GM12878 (cell line): Measurements from ENCODE around the gene MAP2K1. TPM values are rescaled to one million over a fixed set of nuclear protein-coding genes. Genes with fewer than 3 reads are reported as not detected.

Experiments
- BHLHE40 ChIP-seq, 2 experiments: fragments of 450-650 bp in 1 of 2; IDR thresholded peaks; 2 replicates each; pipeline ENCODE4 v1.6.1; 2011 to 2017; ENCODE audit warnings: low read depth in 2 of 2, borderline replicate concordance in 1 of 2, improper control_type of control experiment in 1 of 2, low read length in 1 of 2, mild to moderate bottlenecking in 1 of 2
- CBFB ChIP-seq: IDR thresholded peaks from 2 replicates; pipeline ENCODE4 v1.6.1; 2016; ENCODE audit warnings: antibody characterized with exemption, low read depth
- CEBPB ChIP-seq, 2 experiments: fragments of 150-350 bp in 1 of 2; IDR thresholded peaks; 2 replicates each; pipeline ENCODE4 v1.6.1; 2012 to 2014; ENCODE audit warnings: low read depth in 2 of 2, low read length in 2 of 2, borderline replicate concordance in 1 of 2, inconsistent platforms in 1 of 2
- CHD1 ChIP-seq: IDR thresholded peaks from 2 replicates; pipeline ENCODE4 v1.6.1; 2012; ENCODE audit warnings: low read depth, low read length, improper control_type of control experiment
- CHD4 ChIP-seq: fragments of 200-600 bp; sonication (generic); IDR thresholded peaks from 2 replicates; pipeline ENCODE4 v1.6.1; 2016; ENCODE audit warnings: mild to moderate bottlenecking
- FOXK2 ChIP-seq: fragments of 450-650 bp; IDR thresholded peaks from 2 replicates; pipeline ENCODE4 v1.6.1; 2017; ENCODE audit warnings: mild to moderate bottlenecking, moderate library complexity
- GATAD2B ChIP-seq: fragments of 450-650 bp; conservative IDR thresholded peaks from 2 replicates; pipeline ENCODE4 v1.6.1; 2017; ENCODE audit warnings: low read depth, mild to moderate bottlenecking, moderate library complexity
- HDAC2 ChIP-seq: fragments of 200-600 bp; sonication (generic); IDR thresholded peaks from 2 replicates; pipeline ENCODE4 v1.6.1; 2017
- IRF3 ChIP-seq: fragments of 450-650 bp; IDR thresholded peaks from 2 replicates; pipeline ENCODE4 v1.6.1; 2014; ENCODE audit warnings: mild to moderate bottlenecking
- IRF4 ChIP-seq: IDR thresholded peaks from 2 replicates; pipeline ENCODE4 v1.6.1; 2011; ENCODE audit warnings: low read depth, low read length
- KDM1A ChIP-seq: fragments of 200-600 bp; sonication (generic); IDR thresholded peaks from 2 replicates; pipeline ENCODE4 v1.6.1; 2016; ENCODE audit warnings: borderline replicate concordance
- LARP7 ChIP-seq: fragments of 450-650 bp; IDR thresholded peaks from 2 replicates; pipeline ENCODE4 v1.6.1; 2017; ENCODE audit warnings: mild to moderate bottlenecking
- MEF2B ChIP-seq: fragments of 450-650 bp; IDR thresholded peaks from 2 replicates; pipeline ENCODE4 v1.6.1; 2018; ENCODE audit warnings: mild to moderate bottlenecking, moderate library complexity; ENCODE audit not compliant: partially characterized antibody, poor library complexity, severe bottlenecking
- MYB ChIP-seq: fragments of 150-350 bp; IDR thresholded peaks from 2 replicates; pipeline ENCODE4 v1.6.1; 2014; ENCODE audit warnings: mild to moderate bottlenecking, low read depth, low read length, borderline replicate concordance
- MYC ChIP-seq: IDR thresholded peaks from 2 replicates; pipeline ENCODE4 v1.6.1; 2011; ENCODE audit warnings: mild to moderate bottlenecking, low read length, moderate library complexity, inconsistent platforms; ENCODE audit not compliant: insufficient read depth, insufficient replicate concordance, insufficient read length, severe bottlenecking
- NFIC ChIP-seq: IDR thresholded peaks from 2 replicates; pipeline ENCODE4 v1.6.1; 2012; ENCODE audit warnings: low read depth, mild to moderate bottlenecking, inconsistent platforms, low read length, moderate library complexity
- NFYA ChIP-seq: IDR thresholded peaks from 2 replicates; pipeline ENCODE4 v1.6.1; 2011; ENCODE audit warnings: low read depth, mild to moderate bottlenecking, low read length, improper control_type of control experiment, borderline replicate concordance
- PAX8 ChIP-seq: fragments of 450-650 bp; IDR thresholded peaks from 2 replicates; pipeline ENCODE4 v1.6.1; 2017; ENCODE audit warnings: mild to moderate bottlenecking, moderate library complexity
- POLR2A ChIP-seq: IDR thresholded peaks from 2 replicates; pipeline ENCODE4 v1.6.1; 2011; ENCODE audit warnings: low read depth, mild to moderate bottlenecking, low read length
- SREBF2 ChIP-seq: IDR thresholded peaks from 2 replicates; pipeline ENCODE4 v1.6.1; 2012; ENCODE audit warnings: mild to moderate bottlenecking, low read length
- STAT3 ChIP-seq: IDR thresholded peaks from 2 replicates; pipeline ENCODE4 v1.6.1; 2011; ENCODE audit warnings: low read depth, low read length, improper control_type of control experiment
- SUPT20H ChIP-seq: IDR thresholded peaks from 2 replicates; pipeline ENCODE4 v1.6.1; 2011; ENCODE audit warnings: low read depth, mild to moderate bottlenecking, low read length, moderate library complexity, borderline replicate concordance; ENCODE audit not compliant: control insufficient read depth
- YBX1 ChIP-seq: fragments of 450-650 bp; IDR thresholded peaks from 2 replicates; pipeline ENCODE4 v1.6.1; 2016; ENCODE audit warnings: antibody characterized with exemption
- ZNF24 ChIP-seq: fragments of 450-650 bp; IDR thresholded peaks from 2 replicates; pipeline ENCODE4 v1.6.1; 2017; ENCODE audit warnings: antibody characterized with exemption, mild to moderate bottlenecking
- polyA plus RNA-seq, 11 experiments: library from polyadenylated mRNA; depleted of rRNA in 4 of 11; unstranded in 6 of 11; stranded (reverse) in 5 of 11; fragments of >200 nt; fragmentation: Nextera tagmentation in 4 of 11; fragmentation: Illumina TruSeq in 1 of 11; extraction: Ambion mirVana in 4 of 11; extraction: Trizol in 1 of 11; gene quantifications; 1 replicate in 1 of 11; 2 replicates in 10 of 11; pipeline versions ENCODE4 v1.2.1 to v1.2.3, GENCODE V29; 2011 to 2016; ENCODE audit warnings: inconsistent platforms in 2 of 11, missing spikeins in 2 of 11, low read depth in 1 of 11
- total RNA-seq, 4 experiments: library from RNA; depleted of rRNA in 3 of 4; stranded (reverse); fragments of >200 nt in 3 of 4; fragmentation: Illumina TruSeq in 1 of 4; extraction: Trizol in 1 of 4; gene quantifications; 2 replicates each; pipeline versions ENCODE4 v1.2.1 to v1.2.3, GENCODE V29; 2013 to 2021
- TF ChIP-seq, protein P1 (sequence below): fragments of 150-350 bp; IDR thresholded peaks from 2 replicates; pipeline ENCODE4 v1.6.1; 2014; ENCODE audit warnings: mild to moderate bottlenecking, low read depth, low read length
- TF ChIP-seq, protein P2 (sequence below): fragments of 450-650 bp; IDR thresholded peaks from 2 replicates; pipeline ENCODE4 v1.6.1; 2016; ENCODE audit warnings: mild to moderate bottlenecking
- TF ChIP-seq, protein P3 (sequence below): fragments of 450-650 bp; IDR thresholded peaks from 2 replicates; pipeline ENCODE4 v1.6.1; 2017; ENCODE audit warnings: low read depth, mild to moderate bottlenecking, moderate library complexity

Gene MAP2K1
- total and polyA plus RNA-seq, 10 of the 15 experiments (the other 5 are each of a cell fraction or from before 2014, with no cell fraction given), result 11.2 to 112 (median 56.6) TPM

- TF ChIP-seq IRF3 (peak; percentile 16; the same call in 1 of the 2 replicates), HDAC2 (no peak), POLR2A (peak; percentile 93), STAT3 (no peak), FOXK2 (peak; percentile 84), CBFB (peak; percentile 69; the same call in 1 of the 2 replicates), MEF2B (no peak), NFYA (no peak), GATAD2B (peak; percentile 75; the same call in 1 of the 2 replicates), CEBPB (IDR thresholded peaks at IDR 0.05; ENCODE audit: borderline replicate concordance in 1 of 2, low read depth in 2 of 2, low read length in 2 of 2) (no peak), BHLHE40 (IDR thresholded peaks at IDR 0.05; ENCODE audit: borderline replicate concordance in 1 of 2, low read depth in 2 of 2, low read length in 1 of 2) (peak; percentile 42 to 62; a peak in 2 of 4 replicates), MYB (no peak), MYC (peak; percentile 48), CHD4 (no peak), CHD1 (no peak), SREBF2 (no peak), YBX1 (no peak), IRF4 (no peak), LARP7 (peak; percentile 85), NFIC (peak; percentile 25; the same call in 1 of the 2 replicates), KDM1A (no peak), SUPT20H (no peak), PAX8 (no peak), ZNF24 (no peak)
- TF ChIP-seq, protein P1, sequence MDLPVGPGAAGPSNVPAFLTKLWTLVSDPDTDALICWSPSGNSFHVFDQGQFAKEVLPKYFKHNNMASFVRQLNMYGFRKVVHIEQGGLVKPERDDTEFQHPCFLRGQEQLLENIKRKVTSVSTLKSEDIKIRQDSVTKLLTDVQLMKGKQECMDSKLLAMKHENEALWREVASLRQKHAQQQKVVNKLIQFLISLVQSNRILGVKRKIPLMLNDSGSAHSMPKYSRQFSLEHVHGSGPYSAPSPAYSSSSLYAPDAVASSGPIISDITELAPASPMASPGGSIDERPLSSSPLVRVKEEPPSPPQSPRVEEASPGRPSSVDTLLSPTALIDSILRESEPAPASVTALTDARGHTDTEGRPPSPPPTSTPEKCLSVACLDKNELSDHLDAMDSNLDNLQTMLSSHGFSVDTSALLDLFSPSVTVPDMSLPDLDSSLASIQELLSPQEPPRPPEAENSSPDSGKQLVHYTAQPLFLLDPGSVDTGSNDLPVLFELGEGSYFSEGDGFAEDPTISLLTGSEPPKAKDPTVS, result no peak
- TF ChIP-seq, protein P2, sequence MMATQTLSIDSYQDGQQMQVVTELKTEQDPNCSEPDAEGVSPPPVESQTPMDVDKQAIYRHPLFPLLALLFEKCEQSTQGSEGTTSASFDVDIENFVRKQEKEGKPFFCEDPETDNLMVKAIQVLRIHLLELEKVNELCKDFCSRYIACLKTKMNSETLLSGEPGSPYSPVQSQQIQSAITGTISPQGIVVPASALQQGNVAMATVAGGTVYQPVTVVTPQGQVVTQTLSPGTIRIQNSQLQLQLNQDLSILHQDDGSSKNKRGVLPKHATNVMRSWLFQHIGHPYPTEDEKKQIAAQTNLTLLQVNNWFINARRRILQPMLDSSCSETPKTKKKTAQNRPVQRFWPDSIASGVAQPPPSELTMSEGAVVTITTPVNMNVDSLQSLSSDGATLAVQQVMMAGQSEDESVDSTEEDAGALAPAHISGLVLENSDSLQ, result peak; percentile 20; the same call in 1 of the 2 replicates
- TF ChIP-seq, protein P3, sequence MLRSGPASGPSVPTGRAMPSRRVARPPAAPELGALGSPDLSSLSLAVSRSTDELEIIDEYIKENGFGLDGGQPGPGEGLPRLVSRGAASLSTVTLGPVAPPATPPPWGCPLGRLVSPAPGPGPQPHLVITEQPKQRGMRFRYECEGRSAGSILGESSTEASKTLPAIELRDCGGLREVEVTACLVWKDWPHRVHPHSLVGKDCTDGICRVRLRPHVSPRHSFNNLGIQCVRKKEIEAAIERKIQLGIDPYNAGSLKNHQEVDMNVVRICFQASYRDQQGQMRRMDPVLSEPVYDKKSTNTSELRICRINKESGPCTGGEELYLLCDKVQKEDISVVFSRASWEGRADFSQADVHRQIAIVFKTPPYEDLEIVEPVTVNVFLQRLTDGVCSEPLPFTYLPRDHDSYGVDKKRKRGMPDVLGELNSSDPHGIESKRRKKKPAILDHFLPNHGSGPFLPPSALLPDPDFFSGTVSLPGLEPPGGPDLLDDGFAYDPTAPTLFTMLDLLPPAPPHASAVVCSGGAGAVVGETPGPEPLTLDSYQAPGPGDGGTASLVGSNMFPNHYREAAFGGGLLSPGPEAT, result peak; percentile 77
Observed at GRCh38 chr15:66497502-66498455, 111.1 kb downstream of the MAP2K1 start, which contains the start of gene SNAPC5 (continued).
